Endothelial cell of umbilical vein (primary cell): ENCODE data around the gene PRPF18. TPM values are rescaled to one million over a fixed set of nuclear protein-coding genes. Genes with fewer than 3 reads are reported as not detected.

ENCODE experiments used
- BruUV-seq: library from RNA; stranded (reverse); fragments of 400-500 nt; replicated peaks from 2 replicates; lab custom pipeline; 2021; lab: Mats Ljungman, UMichigan
- CTCF ChIA-PET: fragments of 300-600, 350-600 bp; sonication (Branson Sonifier 250); formaldehyde crosslinking; loops from one replicate; lab custom pipeline; 2021; ENCODE audit warnings: antibody characterized with exemption, inconsistent platforms; lab: Charles Lee
- POLR2A ChIA-PET: fragments of 300-600, 350-600 bp; sonication (Branson Sonifier 250); formaldehyde crosslinking; loops from one replicate; lab custom pipeline; 2021; ENCODE audit warnings: antibody characterized with exemption, inconsistent platforms; lab: Charles Lee
- DNase-seq: peaks from one replicate; pipeline ENCODE4 v3.0.0-alpha.2; 2011; ENCODE audit warnings: low read depth, low spot score
- FAIRE-seq: peaks from 2 replicates; lab custom pipeline; 2011; peaks lifted over from hg19 to GRCh38; lab: Jason Lieb, UNC
- H2AFZ ChIP-seq: 2 replicates; pipeline ENCODE4 v1.6.0; 2012; ENCODE audit warnings: low read depth, low read length, control low read depth, inconsistent platforms
- H3K27ac ChIP-seq: 2 replicates; pipeline ENCODE4 v1.5.1; 2011; ENCODE audit warnings: low read depth, mild to moderate bottlenecking, control low read depth, low read length, moderate library complexity; ENCODE audit not compliant: insufficient read depth
- H3K27me3 ChIP-seq, 2 experiments: 2 replicates each; pipeline versions ENCODE4 v1.6.0 to v1.6.1; 2011; ENCODE audit warnings: low read length in 2 of 2, mixed read lengths in 1 of 2; ENCODE audit not compliant: control insufficient read depth in 2 of 2, insufficient read depth in 2 of 2
- H3K36me3 ChIP-seq, 2 experiments: 2 replicates in 1 of 2; 3 replicates in 1 of 2; pipeline ENCODE4 v1.5.1; 2011; ENCODE audit warnings: low read length in 2 of 2, mild to moderate bottlenecking in 1 of 2, moderate library complexity in 1 of 2; ENCODE audit not compliant: control insufficient read depth in 2 of 2, insufficient read depth in 2 of 2; ENCODE audit errors: extremely low read depth in 1 of 2
- H3K4me1 ChIP-seq: 3 replicates; pipeline ENCODE4 v1.5.1; 2011; ENCODE audit warnings: mild to moderate bottlenecking, low read length; ENCODE audit not compliant: control insufficient read depth, insufficient read depth; ENCODE audit errors: extremely low read depth
- H3K4me2 ChIP-seq: 2 replicates; pipeline ENCODE4 v1.6.1; 2011; ENCODE audit warnings: low read length, control low read depth, mixed read lengths; ENCODE audit not compliant: insufficient read depth
- H3K4me3 ChIP-seq, 3 experiments: fragments of 200-600 bp in 1 of 3; sonication (generic), shearing (Covaris generic) in 1 of 3; replicated peaks in 1 of 3; 2 replicates each; pipeline ENCODE4 v1.5.1; 2011 to 2016; ENCODE audit warnings: control low read depth in 3 of 3, low read length in 3 of 3, mild to moderate bottlenecking in 2 of 3, inconsistent platforms in 1 of 3, low read depth in 1 of 3, moderate library complexity in 1 of 3; ENCODE audit not compliant: insufficient read depth in 1 of 3
- H3K79me2 ChIP-seq: 2 replicates; pipeline ENCODE4 v1.6.0; 2012; ENCODE audit warnings: low read length, inconsistent platforms; ENCODE audit not compliant: control insufficient read depth, insufficient read depth
- H3K9ac ChIP-seq: replicated peaks from 2 replicates; pipeline ENCODE3; 2011; ENCODE audit warnings: low read length, control low read depth; ENCODE audit not compliant: insufficient read depth; ENCODE audit errors: extremely low read depth
- H3K9me1 ChIP-seq: replicated peaks from 3 replicates; pipeline ENCODE4 v1.6.0; 2011; ENCODE audit warnings: mild to moderate bottlenecking, low read length; ENCODE audit not compliant: control insufficient read depth, insufficient read depth; ENCODE audit errors: extremely low read depth
- H3K9me3 ChIP-seq: replicated peaks from 2 replicates; pipeline ENCODE4 v1.5.1; 2012; ENCODE audit warnings: low read length, inconsistent platforms; ENCODE audit not compliant: control insufficient read depth, insufficient read depth
- H4K20me1 ChIP-seq: replicated peaks from 2 replicates; pipeline ENCODE3; 2011; ENCODE audit warnings: mild to moderate bottlenecking, low read length; ENCODE audit not compliant: control insufficient read depth, insufficient read depth; ENCODE audit errors: extremely low read depth
- CTCF ChIP-seq, 2 donors: IDR thresholded peaks; 1 replicate in 1 of 2; 2 replicates in 1 of 2; pipeline ENCODE4 v1.5.1; 2011; ENCODE audit warnings: low read length in 2 of 2, mild to moderate bottlenecking in 2 of 2, moderate library complexity in 2 of 2, control low read depth in 1 of 2, inconsistent platforms in 1 of 2, low read depth in 1 of 2; ENCODE audit not compliant: insufficient read depth in 1 of 2; ENCODE audit errors: extremely low read depth in 1 of 2
- EZH2 ChIP-seq: IDR thresholded peaks from 2 replicates; pipeline ENCODE4 v1.6.1; 2012; ENCODE audit warnings: borderline replicate concordance, low read depth, mild to moderate bottlenecking, moderate library complexity, low read length, inconsistent platforms; ENCODE audit not compliant: severe bottlenecking
- FOS ChIP-seq: IDR thresholded peaks from 2 replicates; pipeline ENCODE4 v1.6.1; 2011; ENCODE audit warnings: mild to moderate bottlenecking, low read length, moderate library complexity, borderline replicate concordance; ENCODE audit not compliant: insufficient read depth
- GATA2 ChIP-seq: IDR thresholded peaks from 2 replicates; pipeline ENCODE4 v1.7.0; 2011; ENCODE audit warnings: low read depth, mild to moderate bottlenecking, moderate library complexity, mixed read lengths, low read length; ENCODE audit not compliant: insufficient read length, insufficient read depth
- JUN ChIP-seq: IDR thresholded peaks from 2 replicates; pipeline ENCODE4 v1.6.1; 2011; ENCODE audit warnings: borderline replicate concordance, low read depth; ENCODE audit not compliant: insufficient read length, insufficient read depth
- MAX ChIP-seq: IDR thresholded peaks from 2 replicates; pipeline ENCODE4 v1.6.1; 2011; ENCODE audit not compliant: insufficient read depth, insufficient read length
- MYC ChIP-seq: IDR thresholded peaks from one replicate; pipeline ENCODE4 v1.6.1; 2011; ENCODE audit warnings: mild to moderate bottlenecking, low read depth, low read length
- POLR2A ChIP-seq: IDR thresholded peaks from 2 replicates; pipeline ENCODE4 v1.6.1; 2012; ENCODE audit warnings: low read depth, mild to moderate bottlenecking, control low read depth, low read length
- POLR2AphosphoS5 ChIP-seq: IDR thresholded peaks from 2 replicates; pipeline ENCODE4 v1.6.1; 2012; ENCODE audit warnings: low read depth, mild to moderate bottlenecking, control low read depth, low read length, moderate library complexity; ENCODE audit not compliant: insufficient read depth
- dilution Hi-C: fragments of 300-500 bp; cut with MboI; formaldehyde crosslinking; loops from one replicate; pipeline ENCODE4 v1.15.0; 2019; ENCODE audit warnings: low sequenced_read_pairs; ENCODE audit not compliant: extremely low pct_ligation_motif_present
- intact Hi-C: fragments of 100-400 bp; cut with micrococcal nuclease; formaldehyde crosslinking; loops from one replicate; pipeline ENCODE4 v1.10.0; 2022
- polyA plus RNA-seq, 4 experiments: library from polyadenylated mRNA; depleted of rRNA in 3 of 4; stranded (reverse) in 3 of 4; unstranded in 1 of 4; fragments of >200 nt; gene quantifications; 2 replicates each; pipeline versions ENCODE4 v1.2.1 to v1.2.3, GENCODE V29; 2011 to 2012; ENCODE audit warnings: missing spikeins in 1 of 4
- total RNA-seq: library from RNA; stranded (reverse); gene quantifications from 2 replicates; pipeline ENCODE4 v1.2.3, GENCODE V29; 2021

The PRPF18 gene
- total and polyA plus RNA-seq, 2 donors (not counting 3 experiments of a cell fraction or from before 2014, with no cell fraction given) = 7.3 to 21.0 TPM

GRCh38 chr10:13669901-13670300 lies 83.1 kb downstream of the PRPF18 start:
- Histone ChIP-seq H3K4me1 (peaks cover 1% of the 10 kb centered on the region), H3K27ac (no peak overlapping the region), H4K20me1 (no peaks in the 10 kb centered on the region), H3K9me1 (no peaks in the 10 kb centered on the region), H2AFZ (no peak overlapping the region), H3K4me2 (no peak overlapping the region), H3K79me2 (peaks cover 13% of the 10 kb centered on the region), H3K4me3 (no peak overlapping the region), H3K9ac (no peak overlapping the region), H3K36me3 (peaks cover 33 to 38% of the 10 kb centered on the region in 2 experiments), H3K9me3 (no peaks in the 10 kb centered on the region), H3K27me3 (no peaks in the 10 kb centered on the region)
- BruUV-seq = no TSS peak
- dilution Hi-C loops = no loop called here
- CTCF ChIA-PET = interaction anchor here (3.0 kb wide), 1 partner anchor 11 kb away, joined by 13 read pairs; no protein-coding TSS in a partner anchor
- intact Hi-C loops = no loop called here
- DNase-seq (no peak), FAIRE-seq (no peak)
- POLR2A ChIA-PET = no interaction called here
- no peak for TF ChIP-seq JUN
- no peak for TF ChIP-seq CTCF (IDR thresholded peaks at IDR 0.05; ENCODE audit: extremely low read depth in 1 of 2, insufficient read depth in 1 of 2, low read depth in 1 of 2, low read length in 2 of 2)
- TF ChIP-seq POLR2AphosphoS5 = no peak
- no peak for TF ChIP-seq GATA2
- TF ChIP-seq POLR2A = no peak
- TF ChIP-seq MAX = no peak
- TF ChIP-seq EZH2 = no peak
- TF ChIP-seq FOS = no peak
- TF ChIP-seq MYC = no peak
